ENCODE results near the gene RERE.

The RERE gene

DNA sequence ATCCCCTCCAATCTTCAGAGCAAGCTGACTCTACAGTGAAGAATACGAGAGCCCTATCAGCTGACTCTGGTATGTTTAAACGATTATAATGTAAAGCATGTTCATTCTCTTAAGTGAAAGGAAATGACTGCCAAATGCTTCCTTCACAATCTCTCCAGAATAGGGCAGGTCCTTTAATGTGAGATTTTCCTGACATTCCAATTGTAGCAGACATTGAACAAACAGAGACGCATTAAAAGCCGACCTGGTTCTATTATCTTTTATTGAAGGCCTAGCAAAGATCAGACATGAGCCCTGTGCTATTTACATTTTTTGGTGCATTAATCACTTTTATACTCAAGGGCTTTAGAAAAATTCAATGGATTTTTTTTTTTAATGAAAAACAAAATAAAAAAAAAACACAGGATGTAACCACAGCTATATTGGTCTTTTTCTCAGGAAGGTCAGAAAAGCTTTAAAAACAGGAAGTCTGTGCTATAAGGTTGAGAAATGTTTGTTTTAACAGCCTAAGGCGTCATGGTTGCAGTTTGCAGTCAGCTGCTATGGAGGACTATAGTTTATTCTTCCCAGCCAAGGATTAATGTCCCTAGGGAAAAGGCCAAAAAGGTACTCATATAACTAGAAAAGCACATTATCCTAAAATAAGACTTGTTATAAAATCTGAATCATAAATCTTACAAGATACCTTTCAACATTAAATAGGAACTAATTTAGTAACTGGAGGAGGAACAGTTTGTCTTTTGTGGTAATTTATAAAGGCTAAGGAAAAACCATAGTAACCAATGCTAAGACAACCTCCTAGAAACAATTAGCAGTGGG lies 104.8 kb downstream of the RERE start (continued):
- TF ChIP-seq PRDM4 (tag by site-specific recombination; IDR thresholded peaks at IDR 0.05): peak; percentile 79
- no peak for TF ChIP-seq EGR2 (tag by site-specific recombination; IDR thresholded peaks at IDR 0.05; ENCODE audit: low read depth)
- TF ChIP-seq ZNF18 (tag by site-specific recombination; IDR thresholded peaks at IDR 0.05): peak; percentile 54; the same call in 1 of the 2 replicates
- TF ChIP-seq IKZF3 (tag by site-specific recombination; IDR thresholded peaks at IDR 0.05): peak; percentile 96
- no peak for TF ChIP-seq KLF1 (tag by site-specific recombination; IDR thresholded peaks at IDR 0.05)
- TF ChIP-seq, protein P1, sequence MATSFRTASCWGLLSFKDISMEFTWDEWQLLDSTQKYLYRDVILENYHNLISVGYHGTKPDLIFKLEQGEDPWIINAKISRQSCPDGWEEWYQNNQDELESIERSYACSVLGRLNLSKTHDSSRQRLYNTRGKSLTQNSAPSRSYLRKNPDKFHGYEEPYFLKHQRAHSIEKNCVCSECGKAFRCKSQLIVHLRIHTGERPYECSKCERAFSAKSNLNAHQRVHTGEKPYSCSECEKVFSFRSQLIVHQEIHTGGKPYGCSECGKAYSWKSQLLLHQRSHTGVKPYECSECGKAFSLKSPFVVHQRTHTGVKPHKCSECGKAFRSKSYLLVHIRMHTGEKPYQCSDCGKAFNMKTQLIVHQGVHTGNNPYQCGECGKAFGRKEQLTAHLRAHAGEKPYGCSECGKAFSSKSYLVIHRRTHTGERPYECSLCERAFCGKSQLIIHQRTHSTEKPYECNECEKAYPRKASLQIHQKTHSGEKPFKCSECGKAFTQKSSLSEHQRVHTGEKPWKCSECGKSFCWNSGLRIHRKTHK (tag by site-specific recombination; IDR thresholded peaks at IDR 0.05): no peak
- TF ChIP-seq ZNF132 (tag by site-specific recombination; IDR thresholded peaks at IDR 0.05; ENCODE audit: borderline replicate concordance): no peak
- TF ChIP-seq ZFP3 (tag by site-specific recombination; IDR thresholded peaks at IDR 0.05; ENCODE audit: low read depth): no peak
- peak; percentile 100 for TF ChIP-seq PRDM6 (tag by site-specific recombination; IDR thresholded peaks at IDR 0.05)
- no peak for TF ChIP-seq ZNF211 (tag by site-specific recombination; IDR thresholded peaks at IDR 0.05; ENCODE audit: low read depth)
- TF ChIP-seq ZNF585B (tag by site-specific recombination; IDR thresholded peaks at IDR 0.05): no peak
- TF ChIP-seq ZNF664 (tag by site-specific recombination; IDR thresholded peaks at IDR 0.05): no peak
- no peak for TF ChIP-seq ZBTB20 (tag by site-specific recombination; IDR thresholded peaks at IDR 0.05)
- TF ChIP-seq ZNF747 (tag by site-specific recombination; IDR thresholded peaks at IDR 0.05): no peak
- no peak for TF ChIP-seq ZNF624 (tag by site-specific recombination; IDR thresholded peaks at IDR 0.05)
- TF ChIP-seq ZNF140 (tag by site-specific recombination; IDR thresholded peaks at IDR 0.05): no peak
- TF ChIP-seq SALL2 (tag by site-specific recombination; IDR thresholded peaks at IDR 0.05; ENCODE audit: borderline replicate concordance): no peak
- no peak for TF ChIP-seq ZNF777 (tag by site-specific recombination; IDR thresholded peaks at IDR 0.05; ENCODE audit: borderline replicate concordance)
- TF ChIP-seq, protein P2, sequence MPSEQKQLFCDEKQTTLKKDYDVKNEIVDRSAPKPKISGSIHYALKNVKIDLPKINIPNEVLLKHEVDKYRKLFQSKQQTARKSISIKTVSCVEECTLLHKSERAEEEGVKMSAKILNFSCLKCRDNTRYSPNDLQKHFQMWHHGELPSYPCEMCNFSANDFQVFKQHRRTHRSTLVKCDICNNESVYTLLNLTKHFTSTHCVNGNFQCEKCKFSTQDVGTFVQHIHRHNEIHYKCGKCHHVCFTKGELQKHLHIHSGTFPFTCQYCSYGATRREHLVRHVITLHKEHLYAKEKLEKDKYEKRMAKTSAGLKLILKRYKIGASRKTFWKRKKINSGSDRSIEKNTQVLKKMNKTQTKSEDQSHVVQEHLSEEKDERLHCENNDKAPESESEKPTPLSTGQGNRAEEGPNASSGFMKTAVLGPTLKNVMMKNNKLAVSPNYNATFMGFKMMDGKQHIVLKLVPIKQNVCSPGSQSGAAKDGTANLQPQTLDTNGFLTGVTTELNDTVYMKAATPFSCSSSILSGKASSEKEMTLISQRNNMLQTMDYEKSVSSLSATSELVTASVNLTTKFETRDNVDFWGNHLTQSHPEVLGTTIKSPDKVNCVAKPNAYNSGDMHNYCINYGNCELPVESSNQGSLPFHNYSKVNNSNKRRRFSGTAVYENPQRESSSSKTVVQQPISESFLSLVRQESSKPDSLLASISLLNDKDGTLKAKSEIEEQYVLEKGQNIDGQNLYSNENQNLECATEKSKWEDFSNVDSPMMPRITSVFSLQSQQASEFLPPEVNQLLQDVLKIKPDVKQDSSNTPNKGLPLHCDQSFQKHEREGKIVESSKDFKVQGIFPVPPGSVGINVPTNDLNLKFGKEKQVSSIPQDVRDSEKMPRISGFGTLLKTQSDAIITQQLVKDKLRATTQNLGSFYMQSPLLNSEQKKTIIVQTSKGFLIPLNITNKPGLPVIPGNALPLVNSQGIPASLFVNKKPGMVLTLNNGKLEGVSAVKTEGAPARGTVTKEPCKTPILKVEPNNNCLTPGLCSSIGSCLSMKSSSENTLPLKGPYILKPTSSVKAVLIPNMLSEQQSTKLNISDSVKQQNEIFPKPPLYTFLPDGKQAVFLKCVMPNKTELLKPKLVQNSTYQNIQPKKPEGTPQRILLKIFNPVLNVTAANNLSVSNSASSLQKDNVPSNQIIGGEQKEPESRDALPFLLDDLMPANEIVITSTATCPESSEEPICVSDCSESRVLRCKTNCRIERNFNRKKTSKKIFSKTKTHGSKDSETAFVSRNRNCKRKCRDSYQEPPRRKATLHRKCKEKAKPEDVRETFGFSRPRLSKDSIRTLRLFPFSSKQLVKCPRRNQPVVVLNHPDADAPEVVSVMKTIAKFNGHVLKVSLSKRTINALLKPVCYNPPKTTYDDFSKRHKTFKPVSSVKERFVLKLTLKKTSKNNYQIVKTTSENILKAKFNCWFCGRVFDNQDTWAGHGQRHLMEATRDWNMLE (tag by site-specific recombination; conservative IDR thresholded peaks at IDR 0.05; ENCODE audit: low read depth): no peak
- TF ChIP-seq ZNF670 (tag by site-specific recombination; IDR thresholded peaks at IDR 0.05; ENCODE audit: low read depth): no peak
- TF ChIP-seq TCF7L2 (IDR thresholded peaks at IDR 0.05; ENCODE audit: borderline replicate concordance, low read depth, low read length): peak; percentile 89
- peak; percentile 78; the same call in 1 of the 2 replicates for TF ChIP-seq ZSCAN23 (tag by site-specific recombination; IDR thresholded peaks at IDR 0.05)
- no peak; the same call in 1 of the 2 replicates for TF ChIP-seq GLIS1 (tag by site-specific recombination; IDR thresholded peaks at IDR 0.05)
- no peak for TF ChIP-seq ZNF248 (tag by site-specific recombination; IDR thresholded peaks at IDR 0.05)
- TF ChIP-seq ZNF548 (tag by site-specific recombination; IDR thresholded peaks at IDR 0.05): no peak
- TF ChIP-seq ZNF362 (tag by site-specific recombination; IDR thresholded peaks at IDR 0.05): peak; percentile 91

Data from HEK293 (cell line).